ENCODE data around the gene AAGAB. TPM values are rescaled to one million over a fixed set of nuclear protein-coding genes. Genes with fewer than 3 reads are reported as not detected.
"Not testable (repeated sequence)": the region's sequence is repeated elsewhere in the genome, so short reads cannot be mapped to it uniquely, and the experiment has no call there.

The AAGAB gene, protein sequence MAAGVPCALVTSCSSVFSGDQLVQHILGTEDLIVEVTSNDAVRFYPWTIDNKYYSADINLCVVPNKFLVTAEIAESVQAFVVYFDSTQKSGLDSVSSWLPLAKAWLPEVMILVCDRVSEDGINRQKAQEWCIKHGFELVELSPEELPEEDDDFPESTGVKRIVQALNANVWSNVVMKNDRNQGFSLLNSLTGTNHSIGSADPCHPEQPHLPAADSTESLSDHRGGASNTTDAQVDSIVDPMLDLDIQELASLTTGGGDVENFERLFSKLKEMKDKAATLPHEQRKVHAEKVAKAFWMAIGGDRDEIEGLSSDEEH
- total RNA-seq: 10 to 100 TPM; 50.4 to 51.2 TPM

GRCh38 chr15:67254238-67255175 lies at the start of gene AAGAB, which contains the start of gene IQCH:
TSS of gene AAGAB (minus strand) at chr15:67254661. CDS start at chr15:67254631, 30 bp downstream.
TSS of gene IQCH (plus strand) at chr15:67254786. CDS start at chr15:67254897, 111 bp downstream.
- DNase-seq: peak; percentile 99
- H3K4me3 Mint-ChIP-seq: peak within 1 kb of the TSS; percentile 99
- H3K4me1 Mint-ChIP-seq: peaks cover 45% of the 10 kb centered on the region
- peaks cover 22% of the 10 kb centered on the region for H3K36me3 Mint-ChIP-seq (ENCODE audit: low read depth)
- peak within 1 kb of the TSS; percentile 97 for H3K27ac Mint-ChIP-seq
- no peaks in the 10 kb centered on the region for H3K9me3 Mint-ChIP-seq
- peaks cover 13% of the 10 kb centered on the region for H3K27me3 Mint-ChIP-seq
- POLR2A ChIA-PET: interaction anchor here (0.6 to 1.8 kb wide), 17 partner anchors 11 to 316 kb away, joined by 3 to 26 read pairs (median 3); partner anchors contain the start of genes MAP2K5 and SMAD3
- CTCF ChIA-PET: interaction anchor here (3.2 kb wide), 1 partner anchor 14 kb away, joined by 19 read pairs; no protein-coding TSS in a partner anchor

- Mint-ChIP-seq H3K4me3 (no peak overlapping the region), H3K27me3 (peaks cover 13% of the 10 kb centered on the region), H3K9me3 (no peaks in the 10 kb centered on the region), H3K27ac (no peak overlapping the region), H3K36me3 (ENCODE audit: low read depth) (no peaks in the 10 kb centered on the region), H3K4me1 (peaks cover 6% of the 10 kb centered on the region)
- ChIA-PET CTCF (interaction anchor here (1.5 to 2.7 kb wide), 8 partner anchors 9 to 360 kb away, joined by 3 to 33 read pairs (median 8); no protein-coding TSS in a partner anchor), POLR2A (interaction anchor here (0.9 kb wide), 1 partner anchor 357 kb away, joined by 3 read pairs; no protein-coding TSS in a partner anchor)
- no peak for DNase-seq
Observed at GRCh38 chr15:67303490-67304363, 49.3 kb upstream of the AAGAB start.

DNA sequence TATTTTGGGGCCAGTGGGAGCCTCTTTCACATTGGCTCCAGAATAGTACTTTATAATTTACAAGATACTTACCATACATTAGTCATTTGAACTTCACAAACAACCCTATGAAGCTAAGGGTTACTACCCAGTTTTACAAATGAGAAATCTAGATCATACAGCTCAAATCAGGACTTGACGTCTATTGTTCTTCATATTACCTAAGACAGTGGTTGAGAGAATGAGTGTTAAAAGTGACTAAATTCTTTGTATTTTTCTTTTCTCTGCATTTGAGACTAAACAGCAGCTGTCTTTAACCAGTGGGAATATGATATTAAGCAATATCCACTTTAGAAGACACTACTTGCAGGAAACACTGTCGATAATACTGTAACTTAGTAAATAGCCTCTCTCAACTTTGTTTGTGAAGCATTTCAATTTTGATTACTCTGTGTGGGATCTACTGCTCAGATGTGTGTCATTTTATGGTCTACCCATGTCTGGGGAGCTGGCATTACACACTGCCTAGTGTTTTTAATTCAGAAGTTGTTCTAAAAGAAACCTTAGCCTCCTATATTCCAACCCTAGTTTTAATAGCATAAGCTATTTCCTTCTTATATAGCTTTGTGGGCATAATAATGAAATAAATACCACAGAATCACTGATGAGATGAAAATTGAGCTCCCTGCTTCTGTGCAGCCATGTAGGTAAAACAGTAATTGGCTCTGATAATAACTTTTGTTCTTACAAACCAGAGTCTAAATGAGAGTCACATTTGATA lies 46.0 kb upstream of the AAGAB start:
- Mint-ChIP-seq H3K27ac (no peak overlapping the region), H3K36me3 (ENCODE audit: low read depth) (no peaks in the 10 kb centered on the region), H3K4me1 (no peaks in the 10 kb centered on the region), H3K4me3 (no peak overlapping the region), H3K27me3 (peaks cover 3% of the 10 kb centered on the region), H3K9me3 (no peaks in the 10 kb centered on the region)
- ChIA-PET POLR2A (no interaction called here), CTCF (interaction anchor here (0.7 to 2.9 kb wide), 4 partner anchors 60 to 397 kb away, joined by 3 to 11 read pairs (median 5); no protein-coding TSS in a partner anchor)
- DNase-seq: no peak

DNA sequence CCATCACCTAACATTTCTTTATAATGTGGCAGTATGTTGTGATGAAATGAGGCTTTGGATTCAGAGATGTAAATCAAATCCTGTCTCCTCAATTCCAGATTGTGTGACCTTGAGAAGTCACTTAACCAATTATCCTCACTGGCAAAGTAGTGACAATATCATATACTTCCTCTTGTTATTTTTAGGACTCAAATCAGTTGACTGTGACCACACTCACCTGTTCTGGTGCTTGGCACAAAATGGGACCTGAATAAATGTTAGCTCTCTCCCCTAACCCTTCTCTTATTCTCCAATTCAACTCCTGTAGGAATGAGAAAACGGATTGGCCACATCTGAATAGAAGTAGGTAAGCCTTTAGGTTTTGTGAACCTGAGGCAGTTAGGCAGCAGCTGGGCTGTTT lies 42.2 kb upstream of the AAGAB start:
- POLR2A ChIA-PET: no interaction called here

DNA sequence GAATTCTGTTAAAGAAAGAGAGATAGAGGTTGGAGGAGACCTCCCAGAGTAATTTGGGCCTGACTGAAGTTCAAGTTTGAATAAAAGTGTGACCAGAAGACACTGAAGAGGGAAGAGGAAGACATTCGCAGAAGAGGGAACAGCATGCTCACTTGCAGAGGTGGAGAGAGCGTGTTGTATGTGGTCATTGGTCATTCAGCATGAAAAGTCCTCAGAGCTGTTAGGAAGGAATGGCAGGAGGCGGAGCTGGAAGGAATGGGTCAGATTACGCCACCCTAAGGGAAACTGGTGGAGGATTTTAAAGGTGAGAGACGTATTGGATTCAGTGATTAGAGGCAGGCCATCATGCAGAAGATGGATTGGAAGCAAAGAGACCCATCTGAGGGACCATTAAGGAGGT lies 41.7 kb upstream of the AAGAB start:
- Mint-ChIP-seq H3K36me3 (ENCODE audit: low read depth) (no peaks in the 10 kb centered on the region), H3K27ac (no peak overlapping the region), H3K4me1 (no peaks in the 10 kb centered on the region), H3K27me3 (peaks cover 1% of the 10 kb centered on the region), H3K9me3 (no peaks in the 10 kb centered on the region), H3K4me3 (no peak overlapping the region)
- DNase-seq: no peak
- POLR2A ChIA-PET: no interaction called here
- CTCF ChIA-PET: interaction anchor here (1.1 kb wide), 1 partner anchor 350 kb away, joined by 3 read pairs; no protein-coding TSS in a partner anchor

More for the DNA sequence above, 42.2 kb upstream of the AAGAB start:
- no peak for DNase-seq
- no peak overlapping the region for H3K27ac Mint-ChIP-seq
- H3K36me3 Mint-ChIP-seq (ENCODE audit: low read depth): no peaks in the 10 kb centered on the region
- no peaks in the 10 kb centered on the region for H3K4me1 Mint-ChIP-seq
- H3K27me3 Mint-ChIP-seq: peaks cover 1% of the 10 kb centered on the region
- CTCF ChIA-PET: no interaction called here
- no peaks in the 10 kb centered on the region for H3K9me3 Mint-ChIP-seq
- H3K4me3 Mint-ChIP-seq: no peak overlapping the region

GRCh38 chr15:67290319-67290718 lies 35.9 kb upstream of the AAGAB start:
- CTCF ChIA-PET: interaction anchor here (1.8 kb wide), 1 partner anchor 344 kb away, joined by 4 read pairs; no protein-coding TSS in a partner anchor

DNA sequence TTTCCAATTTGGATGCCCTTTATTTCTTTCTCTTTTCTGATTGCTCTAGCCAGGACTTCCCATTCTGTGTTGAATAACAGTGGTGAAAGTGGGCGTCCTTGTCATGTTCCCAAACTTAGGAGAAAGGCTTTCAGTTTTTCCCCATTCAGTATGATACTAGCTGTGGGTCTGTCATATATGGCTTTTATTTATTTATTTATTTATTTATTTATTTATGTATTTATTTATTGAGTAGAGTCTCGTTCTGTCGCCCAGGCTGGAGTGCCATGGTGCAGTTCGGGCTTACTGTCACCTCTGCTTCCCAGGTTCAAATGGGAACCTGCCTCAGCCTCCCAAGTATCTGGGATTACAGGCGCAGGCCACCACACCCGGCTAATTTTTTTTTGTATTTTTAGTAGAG lies 31.9 kb upstream of the AAGAB start:
- H3K4me1 Mint-ChIP-seq; H3K36me3 Mint-ChIP-seq (ENCODE audit: low read depth); CTCF ChIA-PET; H3K4me3 Mint-ChIP-seq; H3K27ac Mint-ChIP-seq; H3K9me3 Mint-ChIP-seq; DNase-seq; POLR2A ChIA-PET: not testable (repeated sequence)
- peaks cover 17% of the 10 kb centered on the region for H3K27me3 Mint-ChIP-seq

More at GRCh38 chr15:67290319-67290718, 35.9 kb upstream of the AAGAB start:
- peaks cover 2% of the 10 kb centered on the region for H3K27me3 Mint-ChIP-seq
- no peak overlapping the region for H3K4me3 Mint-ChIP-seq
- POLR2A ChIA-PET: no interaction called here
- DNase-seq: no peak
- no peaks in the 10 kb centered on the region for H3K4me1 Mint-ChIP-seq
- no peak overlapping the region for H3K27ac Mint-ChIP-seq
- no peaks in the 10 kb centered on the region for H3K9me3 Mint-ChIP-seq
- H3K36me3 Mint-ChIP-seq (ENCODE audit: low read depth): peaks cover 2% of the 10 kb centered on the region

DNA sequence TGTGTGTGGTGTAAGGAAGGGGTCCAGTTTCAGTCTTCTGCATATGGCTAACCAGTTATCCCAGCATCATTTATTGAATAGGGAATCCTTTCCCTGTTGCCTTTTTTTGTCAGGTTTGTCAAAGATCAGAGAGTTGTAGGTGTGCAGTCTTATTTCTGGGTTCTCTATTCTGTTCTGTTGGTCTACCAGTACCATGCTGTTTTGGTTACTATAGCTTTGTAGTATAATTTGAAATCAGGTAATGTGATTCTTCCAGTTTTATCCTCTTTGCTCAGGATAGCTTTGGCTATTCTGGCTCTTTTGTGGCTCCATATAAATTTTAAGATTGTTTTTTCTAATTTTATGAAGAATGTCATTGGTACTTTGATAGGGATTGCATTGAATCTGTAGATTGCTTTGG lies 31.2 kb upstream of the AAGAB start:
- H3K27ac Mint-ChIP-seq; H3K9me3 Mint-ChIP-seq; H3K36me3 Mint-ChIP-seq (ENCODE audit: low read depth); POLR2A ChIA-PET; DNase-seq; H3K4me3 Mint-ChIP-seq; CTCF ChIA-PET; H3K4me1 Mint-ChIP-seq: not testable (repeated sequence)
- peaks cover 17% of the 10 kb centered on the region for H3K27me3 Mint-ChIP-seq

- Mint-ChIP-seq H3K4me1 (no peaks in the 10 kb centered on the region), H3K9me3 (no peaks in the 10 kb centered on the region), H3K36me3 (ENCODE audit: low read depth) (peaks cover 3% of the 10 kb centered on the region), H3K4me3 (no peak overlapping the region), H3K27ac (no peak overlapping the region), H3K27me3 (peaks cover 21% of the 10 kb centered on the region)
- ChIA-PET CTCF (no interaction called here), POLR2A (no interaction called here)
- DNase-seq: no peak
Observed at GRCh38 chr15:67281714-67282113, 27.3 kb upstream of the AAGAB start.

- CTCF ChIA-PET: no interaction called here
- no peak for DNase-seq
- H3K27me3 Mint-ChIP-seq: peaks cover 18% of the 10 kb centered on the region
- H3K36me3 Mint-ChIP-seq (ENCODE audit: low read depth): peaks cover under 1% of the 10 kb centered on the region
- POLR2A ChIA-PET: interaction anchor here (0.7 kb wide), 1 partner anchor 40 kb away, joined by 3 read pairs; no protein-coding TSS in a partner anchor
- no peak overlapping the region for H3K27ac Mint-ChIP-seq
- no peak overlapping the region for H3K4me3 Mint-ChIP-seq
- no peaks in the 10 kb centered on the region for H3K4me1 Mint-ChIP-seq
- H3K9me3 Mint-ChIP-seq: no peaks in the 10 kb centered on the region
Observed at GRCh38 chr15:67280217-67280616, 25.8 kb upstream of the AAGAB start.

GRCh38 chr15:67276666-67277065 lies 22.2 kb upstream of the AAGAB start:
- no peaks in the 10 kb centered on the region for H3K4me1 Mint-ChIP-seq
- H3K9me3 Mint-ChIP-seq: peaks cover 7% of the 10 kb centered on the region
- CTCF ChIA-PET: no interaction called here
- H3K4me3 Mint-ChIP-seq: no peak overlapping the region
- DNase-seq: no peak
- no peaks in the 10 kb centered on the region for H3K36me3 Mint-ChIP-seq (ENCODE audit: low read depth)
- POLR2A ChIA-PET: no interaction called here
- no peak overlapping the region for H3K27ac Mint-ChIP-seq
- H3K27me3 Mint-ChIP-seq: peaks cover 14% of the 10 kb centered on the region

- H3K27ac Mint-ChIP-seq: no peak overlapping the region
- no peak for DNase-seq
- no peaks in the 10 kb centered on the region for H3K4me1 Mint-ChIP-seq
- H3K36me3 Mint-ChIP-seq (ENCODE audit: low read depth): no peaks in the 10 kb centered on the region
- ChIA-PET POLR2A (no interaction called here), CTCF (interaction anchor here (0.6 kb wide), 1 partner anchor 49 kb away, joined by 6 read pairs; no protein-coding TSS in a partner anchor)
- H3K4me3 Mint-ChIP-seq: no peak overlapping the region
- peaks cover 7% of the 10 kb centered on the region for H3K9me3 Mint-ChIP-seq
- peaks cover 18% of the 10 kb centered on the region for H3K27me3 Mint-ChIP-seq
Observed at GRCh38 chr15:67274236-67274635, 19.8 kb upstream of the AAGAB start.
